Measurements from ENCODE around the gene IL4I1.

The IL4I1 gene

GRCh38 chr19:49889687-49890348 lies 6.9 kb downstream of the IL4I1 start:
- Histone ChIP-seq H3K9ac (ENCODE audit: low read depth, low read length, poor library complexity, severe bottlenecking) (no peak overlapping the region), H3K4me3 (ENCODE audit: low read length, poor library complexity, severe bottlenecking) (no peak overlapping the region), H3K4me2 (ENCODE audit: low read depth, low read length, poor library complexity, severe bottlenecking) (no peak overlapping the region), H4K20me1 (ENCODE audit: insufficient read depth, low read length, poor library complexity, severe bottlenecking) (no peaks in the 10 kb centered on the region), H2AFZ (ENCODE audit: low read length) (no peak overlapping the region), H3K36me3 (ENCODE audit: insufficient read depth, low read length) (no peaks in the 10 kb centered on the region; the same call in 1 of the 2 replicates), H3F3A (ENCODE audit: low read depth) (no peaks in the 10 kb centered on the region), H3K4me1 (ENCODE audit: insufficient read depth, low read length, poor library complexity, severe bottlenecking) (no peaks in the 10 kb centered on the region), H3K27me3 (ENCODE audit: insufficient read depth, low read length, poor library complexity, severe bottlenecking) (no peaks in the 10 kb centered on the region), H3K79me2 (ENCODE audit: insufficient read depth, low read length) (no peaks in the 10 kb centered on the region), H3K9me3 (ENCODE audit: insufficient read depth, low read depth, low read length) (no peaks in the 10 kb centered on the region), H3K9me2 (replicated peaks; ENCODE audit: low read depth, low read length) (no peaks in the 10 kb centered on the region)
- TF ChIP-seq, protein P1, sequence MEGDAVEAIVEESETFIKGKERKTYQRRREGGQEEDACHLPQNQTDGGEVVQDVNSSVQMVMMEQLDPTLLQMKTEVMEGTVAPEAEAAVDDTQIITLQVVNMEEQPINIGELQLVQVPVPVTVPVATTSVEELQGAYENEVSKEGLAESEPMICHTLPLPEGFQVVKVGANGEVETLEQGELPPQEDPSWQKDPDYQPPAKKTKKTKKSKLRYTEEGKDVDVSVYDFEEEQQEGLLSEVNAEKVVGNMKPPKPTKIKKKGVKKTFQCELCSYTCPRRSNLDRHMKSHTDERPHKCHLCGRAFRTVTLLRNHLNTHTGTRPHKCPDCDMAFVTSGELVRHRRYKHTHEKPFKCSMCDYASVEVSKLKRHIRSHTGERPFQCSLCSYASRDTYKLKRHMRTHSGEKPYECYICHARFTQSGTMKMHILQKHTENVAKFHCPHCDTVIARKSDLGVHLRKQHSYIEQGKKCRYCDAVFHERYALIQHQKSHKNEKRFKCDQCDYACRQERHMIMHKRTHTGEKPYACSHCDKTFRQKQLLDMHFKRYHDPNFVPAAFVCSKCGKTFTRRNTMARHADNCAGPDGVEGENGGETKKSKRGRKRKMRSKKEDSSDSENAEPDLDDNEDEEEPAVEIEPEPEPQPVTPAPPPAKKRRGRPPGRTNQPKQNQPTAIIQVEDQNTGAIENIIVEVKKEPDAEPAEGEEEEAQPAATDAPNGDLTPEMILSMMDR (conservative IDR thresholded peaks at IDR 0.05; ENCODE audit: low read length) = no peak
- no peak for TF ChIP-seq EZH2phosphoT487 (IDR thresholded peaks at IDR 0.05; ENCODE audit: borderline replicate concordance)

DNA sequence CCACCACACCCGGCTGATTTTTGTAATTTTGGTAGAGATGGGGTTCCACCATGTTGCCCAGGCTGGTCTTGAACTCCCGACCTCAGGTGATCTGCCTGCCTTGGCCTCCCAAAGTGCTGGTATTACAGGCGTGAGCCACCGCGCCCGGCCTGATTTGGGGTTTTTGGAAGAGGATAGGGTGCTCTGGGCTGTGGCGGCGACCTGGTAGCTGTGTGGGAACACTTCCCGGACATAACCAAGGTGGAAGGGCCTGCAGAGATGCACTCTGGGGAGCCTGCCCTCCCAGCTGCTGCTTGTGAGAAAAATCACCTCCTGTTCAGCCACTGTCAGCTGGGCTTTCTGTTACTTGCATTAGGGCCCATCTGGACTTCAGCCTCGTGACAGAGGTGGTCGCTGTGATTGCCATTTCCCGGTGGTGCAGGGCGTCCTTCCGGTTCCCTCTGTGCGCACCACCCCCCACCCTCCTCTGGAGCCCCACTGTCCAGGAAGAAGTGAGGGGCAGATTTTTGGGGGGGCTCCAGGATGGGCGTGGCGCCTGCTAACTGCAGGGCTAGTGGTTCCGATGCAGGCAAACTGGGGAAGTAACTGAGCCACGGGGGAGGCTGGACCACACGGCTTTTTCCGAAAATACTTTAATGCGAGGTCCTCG lies 7.5 kb downstream of the IL4I1 start:
- Histone ChIP-seq H3K4me2 (ENCODE audit: low read depth, low read length, poor library complexity, severe bottlenecking) (no peak overlapping the region), H3K9me3 (ENCODE audit: insufficient read depth, low read depth, low read length) (no peaks in the 10 kb centered on the region), H3F3A (ENCODE audit: low read depth) (no peaks in the 10 kb centered on the region), H2AFZ (ENCODE audit: low read length) (no peak overlapping the region), H3K27me3 (ENCODE audit: insufficient read depth, low read length, poor library complexity, severe bottlenecking) (no peaks in the 10 kb centered on the region), H3K9ac (ENCODE audit: low read depth, low read length, poor library complexity, severe bottlenecking) (no peak overlapping the region), H3K4me1 (ENCODE audit: insufficient read depth, low read length, poor library complexity, severe bottlenecking) (no peaks in the 10 kb centered on the region), H3K9me2 (replicated peaks; ENCODE audit: low read depth, low read length) (no peaks in the 10 kb centered on the region), H3K79me2 (ENCODE audit: insufficient read depth, low read length) (no peaks in the 10 kb centered on the region), H4K20me1 (ENCODE audit: insufficient read depth, low read length, poor library complexity, severe bottlenecking) (no peaks in the 10 kb centered on the region), H3K4me3 (ENCODE audit: low read length, poor library complexity, severe bottlenecking) (no peak overlapping the region), H3K36me3 (ENCODE audit: insufficient read depth, low read length) (peaks cover 5% of the 10 kb centered on the region; the same call in 1 of the 2 replicates)
- TF ChIP-seq EZH2phosphoT487 (IDR thresholded peaks at IDR 0.05; ENCODE audit: borderline replicate concordance) = no peak
- TF ChIP-seq, protein P1 (conservative IDR thresholded peaks at IDR 0.05; ENCODE audit: low read length) = no peak

DNA sequence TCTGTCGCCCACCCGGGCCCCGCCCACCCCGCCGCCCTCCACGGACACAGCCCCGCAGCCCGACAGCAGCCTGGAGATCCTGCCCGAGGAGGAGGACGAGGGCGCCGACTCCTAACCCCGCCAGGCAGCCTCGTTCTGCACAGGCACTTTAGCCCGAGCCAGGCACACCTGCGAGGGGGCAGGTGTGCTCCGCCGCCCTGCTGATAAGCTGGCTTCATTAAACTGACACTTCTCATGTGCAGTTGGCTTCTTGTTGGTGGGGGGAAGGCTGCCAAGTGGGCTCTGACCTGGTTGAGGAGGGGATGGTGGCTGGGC lies 8.2 kb downstream of the IL4I1 start:
- TF ChIP-seq EZH2phosphoT487 (IDR thresholded peaks at IDR 0.05; ENCODE audit: borderline replicate concordance) = no peak
- TF ChIP-seq, protein P1 (conservative IDR thresholded peaks at IDR 0.05; ENCODE audit: low read length) = no peak

More for the DNA sequence above, 8.2 kb downstream of the IL4I1 start:
- H3K4me1 ChIP-seq (ENCODE audit: insufficient read depth, low read length, poor library complexity, severe bottlenecking) = no peaks in the 10 kb centered on the region
- H3K4me2 ChIP-seq (ENCODE audit: low read depth, low read length, poor library complexity, severe bottlenecking) = no peak overlapping the region
- H3K9ac ChIP-seq (ENCODE audit: low read depth, low read length, poor library complexity, severe bottlenecking) = no peak overlapping the region
- no peaks in the 10 kb centered on the region for H3K9me2 ChIP-seq (replicated peaks; ENCODE audit: low read depth, low read length)
- no peaks in the 10 kb centered on the region for H3K27me3 ChIP-seq (ENCODE audit: insufficient read depth, low read length, poor library complexity, severe bottlenecking)
- H3K9me3 ChIP-seq (ENCODE audit: insufficient read depth, low read depth, low read length) = no peaks in the 10 kb centered on the region
- H3K79me2 ChIP-seq (ENCODE audit: insufficient read depth, low read length) = no peaks in the 10 kb centered on the region
- H3K36me3 ChIP-seq (ENCODE audit: insufficient read depth, low read length) = peaks cover 7% of the 10 kb centered on the region; the same call in 1 of the 2 replicates
- no peak overlapping the region for H2AFZ ChIP-seq (ENCODE audit: low read length)
- no peak overlapping the region for H3K4me3 ChIP-seq (ENCODE audit: low read length, poor library complexity, severe bottlenecking)
- H3F3A ChIP-seq (ENCODE audit: low read depth) = no peaks in the 10 kb centered on the region
- no peaks in the 10 kb centered on the region for H4K20me1 ChIP-seq (ENCODE audit: insufficient read depth, low read length, poor library complexity, severe bottlenecking)
